GM12878 (cell line): ENCODE data around the gene CMC1. TPM values are rescaled to one million over a fixed set of nuclear protein-coding genes. Genes with fewer than 3 reads are reported as not detected.

ENCODE experiments used
- ATAC-seq: fragments of 200-7000 bp; cut with Tn5 transposase; 3 replicates; pipeline ENCODE4 v1.9.1; 2020; ENCODE audit warnings: mild to moderate bottlenecking, moderate library complexity
- BruUV-seq: library from RNA; stranded (reverse); fragments of 400-500 nt; replicated peaks from 2 replicates; lab custom pipeline; 2021; lab: Mats Ljungman, UMichigan
- CTCF ChIA-PET: fragments of 300-600 bp; sonication (Branson Sonifier 250); formaldehyde crosslinking; extraction: SDS; loops from one replicate; lab custom pipeline; 2021; ENCODE audit warnings: inconsistent platforms; lab: Yijun Ruan, JAX
- POLR2A ChIA-PET: fragments of 350-600 bp; formaldehyde crosslinking; extraction: SDS; loops from one replicate; lab custom pipeline; 2021; ENCODE audit warnings: inconsistent platforms; lab: Charles Lee
- RAD21 ChIA-PET: fragments of 300-600 bp; sonication (Branson Sonifier 250); formaldehyde crosslinking; loops from one replicate; lab custom pipeline; 2023; ENCODE audit warnings: antibody characterized with exemption; ENCODE audit not compliant: unreplicated experiment; lab: Charles Lee
- SMC1A ChIA-PET: fragments of 300-600 bp; sonication (Branson Sonifier 250); formaldehyde crosslinking; loops from one replicate; lab custom pipeline; 2023; ENCODE audit not compliant: unreplicated experiment, uncharacterized antibody; lab: Charles Lee
- DNase-seq: peaks from one replicate; pipeline ENCODE4 v3.0.0-alpha.2; 2011; ENCODE audit warnings: low read depth, low spot score
- FAIRE-seq: peaks from 3 replicates; lab custom pipeline; 2011; peaks lifted over from hg19 to GRCh38; lab: Jason Lieb, UNC
- H2AFZ ChIP-seq: 2 replicates; pipeline ENCODE4 v1.6.0; 2011; ENCODE audit warnings: low read depth, low read length, control low read depth; ENCODE audit not compliant: control insufficient read depth
- H3K27ac ChIP-seq: 2 replicates; pipeline ENCODE4 v1.5.1; 2011; ENCODE audit warnings: control low read depth; ENCODE audit not compliant: control insufficient read depth, insufficient read depth
- H3K27me3 ChIP-seq, 2 experiments: replicated peaks in 1 of 2; 2 replicates each; pipeline versions ENCODE4 v1.6.0 to v1.6.1; 2011; ENCODE audit warnings: low read length in 1 of 2; ENCODE audit not compliant: control insufficient read depth in 2 of 2, insufficient read depth in 2 of 2
- H3K36me3 ChIP-seq, 2 experiments: 2 replicates each; pipeline ENCODE4 v1.5.1; 2011; ENCODE audit warnings: low read length in 1 of 2; ENCODE audit not compliant: control insufficient read depth in 2 of 2, insufficient read depth in 2 of 2
- H3K4me1 ChIP-seq: 2 replicates; pipeline ENCODE4 v1.6.1; 2011; ENCODE audit warnings: mild to moderate bottlenecking, low read length, moderate library complexity, mixed read lengths; ENCODE audit not compliant: control insufficient read depth, insufficient read depth
- H3K4me2 ChIP-seq: 2 replicates; pipeline ENCODE4 v1.6.0; 2011; ENCODE audit warnings: control low read depth; ENCODE audit not compliant: control insufficient read depth, insufficient read depth
- H3K4me3 ChIP-seq: fragments of 200-600 bp; sonication (generic); 2 replicates; pipeline ENCODE4 v1.5.1; 2016
- H3K79me2 ChIP-seq: 2 replicates; pipeline ENCODE4 v1.6.0; 2011; ENCODE audit warnings: low read length; ENCODE audit not compliant: control insufficient read depth, insufficient read depth
- H3K9ac ChIP-seq: 2 replicates; pipeline ENCODE4 v1.8.0; 2011; ENCODE audit warnings: low read length, control low read depth, mixed read lengths; ENCODE audit not compliant: control insufficient read depth, insufficient read depth
- H3K9me3 ChIP-seq: replicated peaks from 3 replicates; pipeline ENCODE4 v1.5.1; 2011; ENCODE audit warnings: mild to moderate bottlenecking, low read length; ENCODE audit not compliant: control insufficient read depth, insufficient read depth
- H4K20me1 ChIP-seq: 2 replicates; pipeline ENCODE4 v1.6.0; 2011; ENCODE audit not compliant: control insufficient read depth, insufficient read depth
- ATF7 ChIP-seq: fragments of 450-650 bp; IDR thresholded peaks from 2 replicates; pipeline ENCODE4 v1.6.1; 2016; ENCODE audit warnings: low read depth, mild to moderate bottlenecking
- BACH1 ChIP-seq: fragments of 450-650 bp; IDR thresholded peaks from 2 replicates; pipeline ENCODE4 v1.6.1; 2017; ENCODE audit warnings: mild to moderate bottlenecking, borderline replicate concordance
- BMI1 ChIP-seq: fragments of 450-650 bp; IDR thresholded peaks from 2 replicates; pipeline ENCODE4 v1.6.1; 2016; ENCODE audit warnings: mild to moderate bottlenecking, moderate library complexity, borderline replicate concordance
- CEBPZ ChIP-seq: fragments of 150-350 bp; IDR thresholded peaks from 2 replicates; pipeline ENCODE4 v1.6.1; 2016; ENCODE audit warnings: low read depth, low read length
- CHD2 ChIP-seq: IDR thresholded peaks from 2 replicates; pipeline ENCODE4 v1.6.1; 2011; ENCODE audit warnings: low read depth, low read length, improper control_type of control experiment, borderline replicate concordance
- CHD4 ChIP-seq: fragments of 200-600 bp; sonication (generic); IDR thresholded peaks from 2 replicates; pipeline ENCODE4 v1.6.1; 2016; ENCODE audit warnings: mild to moderate bottlenecking
- FOXK2 ChIP-seq: fragments of 450-650 bp; IDR thresholded peaks from 2 replicates; pipeline ENCODE4 v1.6.1; 2017; ENCODE audit warnings: mild to moderate bottlenecking, moderate library complexity
- JUNB ChIP-seq: IDR thresholded peaks from 2 replicates; pipeline ENCODE4 v1.6.1; 2016; ENCODE audit warnings: antibody characterized with exemption, mild to moderate bottlenecking
- MLLT1 ChIP-seq: fragments of 450-650 bp; IDR thresholded peaks from 2 replicates; pipeline ENCODE4 v1.6.1; 2016; ENCODE audit warnings: mild to moderate bottlenecking
- NBN ChIP-seq: fragments of 450-650 bp; IDR thresholded peaks from 2 replicates; pipeline ENCODE4 v1.6.1; 2016
- NFYB ChIP-seq: IDR thresholded peaks from 2 replicates; pipeline ENCODE4 v1.6.1; 2011; ENCODE audit warnings: low read depth, mild to moderate bottlenecking, low read length, improper control_type of control experiment, moderate library complexity; ENCODE audit not compliant: insufficient read depth
- NR2C1 ChIP-seq: fragments of 450-650 bp; IDR thresholded peaks from 2 replicates; pipeline ENCODE4 v1.6.1; 2017; ENCODE audit warnings: antibody characterized with exemption, mild to moderate bottlenecking, moderate library complexity
- POLR2AphosphoS2 ChIP-seq: IDR thresholded peaks from 2 replicates; pipeline ENCODE4 v1.6.1; 2011; ENCODE audit warnings: low read depth, mild to moderate bottlenecking, low read length, improper control_type of control experiment, moderate library complexity
- SKIL ChIP-seq: fragments of 450-650 bp; IDR thresholded peaks from 2 replicates; pipeline ENCODE4 v1.6.1; 2017; ENCODE audit warnings: mild to moderate bottlenecking, low read depth, inconsistent platforms; ENCODE audit not compliant: poor library complexity, severe bottlenecking
- SMAD1 ChIP-seq: fragments of 450-650 bp; IDR thresholded peaks from 2 replicates; pipeline ENCODE4 v1.6.1; 2018; ENCODE audit warnings: mild to moderate bottlenecking, low read depth; ENCODE audit not compliant: partially characterized antibody
- SREBF2 ChIP-seq: IDR thresholded peaks from 2 replicates; pipeline ENCODE4 v1.6.1; 2012; ENCODE audit warnings: mild to moderate bottlenecking, low read length
- ZNF217 ChIP-seq: fragments of 450-650 bp; IDR thresholded peaks from 2 replicates; pipeline ENCODE4 v1.6.1; 2017; ENCODE audit warnings: antibody characterized with exemption, mild to moderate bottlenecking
- WGBS: methylation state at CpG from one replicate; pipeline ENCODE4 v1.1.6; 2016; ENCODE audit warnings: low lambda C conversion rate; ENCODE audit not compliant: insufficient replicate concordance, insufficient coverage; ENCODE audit errors: missing lambda C conversion rate; 5-methylcytosine and 5-hydroxymethylcytosine counted together
- in situ Hi-C: fragments of 300-500 bp; cut with MboI; formaldehyde crosslinking; loops from 9 replicates; pipeline ENCODE4 v1.14.3; 2018; ENCODE audit warnings: mixed read lengths
- intact Hi-C: fragments of 100-400 bp; cut with micrococcal nuclease; formaldehyde crosslinking; loops from one replicate; pipeline ENCODE4 v1.14.2; 2022; ENCODE audit not compliant: unreplicated experiment
- polyA plus RNA-seq, 11 experiments: library from polyadenylated mRNA; depleted of rRNA in 4 of 11; unstranded in 6 of 11; stranded (reverse) in 5 of 11; fragments of >200 nt; fragmentation: Nextera tagmentation in 4 of 11; fragmentation: Illumina TruSeq in 1 of 11; extraction: Ambion mirVana in 4 of 11; extraction: Trizol in 1 of 11; gene quantifications; 1 replicate in 1 of 11; 2 replicates in 10 of 11; pipeline versions ENCODE4 v1.2.1 to v1.2.3, GENCODE V29; 2011 to 2016; ENCODE audit warnings: inconsistent platforms in 2 of 11, missing spikeins in 2 of 11, low read depth in 1 of 11
- total RNA-seq, 4 experiments: library from RNA; depleted of rRNA in 3 of 4; stranded (reverse); fragments of >200 nt in 3 of 4; fragmentation: Illumina TruSeq in 1 of 4; extraction: Trizol in 1 of 4; gene quantifications; 2 replicates each; pipeline versions ENCODE4 v1.2.1 to v1.2.3, GENCODE V29; 2013 to 2021

CMC1 gene
- total and polyA plus RNA-seq, 10 of the 15 experiments (the other 5 are each of a cell fraction or from before 2014, with no cell fraction given): 12.3 to 118 (median 29.3) TPM

GRCh38 chr3:28252001-28252431 is 10.6 kb downstream of the CMC1 start:
- Histone ChIP-seq H3K4me1 (no peaks in the 10 kb centered on the region; the same call in 1 of the 2 replicates), H4K20me1 (no peaks in the 10 kb centered on the region), H3K9me3 (no peaks in the 10 kb centered on the region; the same call in 1 of the 3 replicates), H3K27ac (no peak overlapping the region), H3K9ac (no peak overlapping the region), H2AFZ (no peak overlapping the region), H3K27me3 (no peaks in the 10 kb centered on the region), H3K79me2 (peaks cover 13% of the 10 kb centered on the region), H3K4me2 (no peak overlapping the region), H3K4me3 (no peak overlapping the region), H3K36me3 (no peaks in the 10 kb centered on the region)
- in situ Hi-C loops: no loop called here
- intact Hi-C loops: no loop called here
- ChIA-PET SMC1A (interaction anchor here (0.6 to 5.8 kb wide), 30 partner anchors 12 to 529 kb away, joined by 3 to 43 read pairs (median 4); partner anchors contain the start of gene CMC1), CTCF (interaction anchor here (0.6 to 2.2 kb wide), 8 partner anchors 14 to 241 kb away, joined by 3 to 9 read pairs (median 3); no protein-coding TSS in a partner anchor), POLR2A (interaction anchor here (0.6 to 2.9 kb wide), 10 partner anchors 9 to 242 kb away, joined by 3 to 14 read pairs (median 4); partner anchors contain the start of gene CMC1), RAD21 (interaction anchor here (0.6 to 5.5 kb wide), 26 partner anchors 13 to 540 kb away, joined by 3 to 40 read pairs (median 6); partner anchors contain the start of gene EOMES)
- no peak for DNase-seq
- ATAC-seq: peak; percentile 86
- no TSS peak for BruUV-seq
- FAIRE-seq: no peak
- WGBS: 97% methylated on average over 3 of the region's 3 CpGs
- TF ChIP-seq CHD2: peak; percentile 61; the same call in 1 of the 2 replicates
- peak; percentile 92; the same call in 1 of the 2 replicates for TF ChIP-seq MLLT1
- TF ChIP-seq SKIL: peak; percentile 68
- TF ChIP-seq NR2C1: peak; percentile 21; the same call in 1 of the 2 replicates
- TF ChIP-seq ATF7: peak; percentile 83
- TF ChIP-seq POLR2AphosphoS2: no peak
- peak; percentile 87 for TF ChIP-seq BMI1
- peak; percentile 86 for TF ChIP-seq NBN
- 0 out of 2 replicates have a peak, but pooled peaks have one; percentile 51 for TF ChIP-seq ZNF217
- TF ChIP-seq BACH1: peak; percentile 90; the same call in 1 of the 2 replicates
- TF ChIP-seq CEBPZ: no peak
- TF ChIP-seq SMAD1: peak; percentile 84
- no peak for TF ChIP-seq FOXK2
- TF ChIP-seq JUNB: no peak
- peak; percentile 56; the same call in 1 of the 2 replicates for TF ChIP-seq NFYB
- no peak for TF ChIP-seq CHD4
- TF ChIP-seq SREBF2: no peak
